HCT116 (cell line): Measurements from ENCODE around the gene MTA3. TPM values are rescaled to one million over a fixed set of nuclear protein-coding genes. Genes with fewer than 3 reads are reported as not detected.

Experiments used
- ATAC-seq: fragments of 200-7000 bp; cut with Tn5 transposase; 2 replicates; pipeline ENCODE4 v1.9.1; 2020; ENCODE audit warnings: mild to moderate bottlenecking, moderate library complexity
- BruUV-seq: library from RNA; stranded (reverse); fragments of 400-500 nt; replicated peaks from 2 replicates; lab custom pipeline; 2021; lab: Mats Ljungman, UMichigan
- CTCF ChIA-PET: fragments of 300-600 bp; sonication (Branson Sonifier 250); formaldehyde crosslinking; loops from one replicate; lab custom pipeline; 2021; ENCODE audit warnings: antibody characterized with exemption; lab: Charles Lee
- POLR2A ChIA-PET: fragments of 300-600, 350-600 bp; sonication (Branson Sonifier 250); formaldehyde crosslinking; loops from one replicate; lab custom pipeline; 2021; ENCODE audit warnings: antibody characterized with exemption; lab: Charles Lee
- RAD21 ChIA-PET, 2 experiments: fragments of 300-600 bp; sonication (Branson Sonifier 250); formaldehyde crosslinking; loops; one replicate each; lab custom pipeline; 2023; ENCODE audit warnings: low total read pairs in 2 of 2; ENCODE audit not compliant: uncharacterized antibody in 2 of 2, unreplicated experiment in 2 of 2, low non-redundant PET in 1 of 2; lab: Charles Lee
- DNase-seq: peaks from one replicate; pipeline ENCODE4 v3.0.0-alpha.2; 2010; ENCODE audit warnings: low read depth, low spot score
- H2AFZ ChIP-seq: fragments of 200-600 bp; shearing (Covaris generic), sonication (generic); 2 replicates; pipeline ENCODE4 v1.6.1; 2017; ENCODE audit warnings: low read depth, mixed run types, mixed read lengths, antibody characterized with exemption, low read length; ENCODE audit not compliant: poor library complexity, severe bottlenecking
- H3K27ac ChIP-seq: 2 replicates; pipeline ENCODE4 v1.5.1; 2012; ENCODE audit warnings: low read depth, low read length
- H3K27me3 ChIP-seq: fragments of 200-600 bp; sonication (generic); 2 replicates; pipeline ENCODE4 v1.6.1; 2016; ENCODE audit warnings: mixed run types, low read length, mixed read lengths; ENCODE audit not compliant: insufficient read depth
- H3K36me3 ChIP-seq, 2 experiments: fragments of 200-500 bp in 1 of 2; fragments of 200-600 bp in 1 of 2; sonication (Bioruptor generic) in 1 of 2; sonication (generic) in 1 of 2; 2 replicates each; pipeline versions ENCODE4 v1.5.1 to v1.6.1; 2014 to 2016; ENCODE audit warnings: low read length in 2 of 2, inconsistent platforms in 1 of 2, mixed read lengths in 1 of 2, mixed run types in 1 of 2; ENCODE audit not compliant: insufficient read depth in 2 of 2, control insufficient read depth in 1 of 2
- H3K4me1 ChIP-seq, 2 experiments: fragments of 200-600 bp in 1 of 2; sonication (generic) in 1 of 2; 2 replicates each; pipeline versions ENCODE4 v1.5.1 to v1.6.1; 2012 to 2017; ENCODE audit warnings: low read length in 2 of 2, inconsistent platforms in 1 of 2, mild to moderate bottlenecking in 1 of 2, mixed read lengths in 1 of 2, mixed run types in 1 of 2, moderate library complexity in 1 of 2; ENCODE audit not compliant: insufficient read depth in 2 of 2, control insufficient read depth in 1 of 2
- H3K4me2 ChIP-seq: fragments of 200-600 bp; sonication (generic); 2 replicates; pipeline ENCODE4 v1.6.1; 2017; ENCODE audit warnings: mixed run types, low read length, mixed read lengths
- H3K4me3 ChIP-seq, 2 experiments: fragments of 200-600 bp in 1 of 2; sonication (generic) in 1 of 2; replicated peaks in 1 of 2; 2 replicates each; pipeline ENCODE4 v1.5.1; 2011 to 2016; ENCODE audit warnings: low read length in 2 of 2, control low read depth in 1 of 2, low read depth in 1 of 2, mild to moderate bottlenecking in 1 of 2, mixed read lengths in 1 of 2, mixed run types in 1 of 2
- H3K79me2 ChIP-seq: fragments of 200-600 bp; sonication (generic); 2 replicates; pipeline ENCODE4 v1.6.1; 2017; ENCODE audit warnings: mild to moderate bottlenecking, mixed run types, low read length, moderate library complexity, mixed read lengths; ENCODE audit not compliant: insufficient read depth
- H3K9ac ChIP-seq: fragments of 200-600 bp; sonication (generic); 2 replicates; pipeline ENCODE4 v1.6.1; 2016; ENCODE audit warnings: low read length, mixed read lengths
- H3K9me2 ChIP-seq: fragments of 200-600 bp; sonication (generic), shearing (Covaris generic); 2 replicates; pipeline ENCODE4 v1.6.1; 2017; ENCODE audit warnings: mixed run types, mild to moderate bottlenecking, moderate library complexity; ENCODE audit not compliant: insufficient read depth
- H3K9me3 ChIP-seq, 2 experiments: fragments of 200-500 bp in 1 of 2; fragments of 200-600 bp in 1 of 2; sonication (Bioruptor generic) in 1 of 2; sonication (generic) in 1 of 2; 2 replicates each; pipeline ENCODE4 v1.6.1; 2014 to 2017; ENCODE audit warnings: low read length in 2 of 2, mixed read lengths in 2 of 2, inconsistent platforms in 1 of 2, low read depth in 1 of 2, mild to moderate bottlenecking in 1 of 2, mixed run types in 1 of 2, moderate library complexity in 1 of 2; ENCODE audit not compliant: control insufficient read depth in 1 of 2, insufficient read depth in 1 of 2
- H4K20me1 ChIP-seq: fragments of 200-600 bp; sonication (generic), shearing (Covaris generic); 2 replicates; pipeline ENCODE4 v1.6.1; 2017; ENCODE audit warnings: mixed run types, mild to moderate bottlenecking, moderate library complexity; ENCODE audit not compliant: insufficient read depth
- CBX3 ChIP-seq: IDR thresholded peaks from 2 replicates; pipeline ENCODE4 v1.6.1; 2012; ENCODE audit warnings: low read depth
- ELF1 ChIP-seq: IDR thresholded peaks from 2 replicates; pipeline ENCODE4 v1.6.1; 2012; ENCODE audit warnings: low read depth, borderline replicate concordance
- EZH2phosphoT487 ChIP-seq: fragments of 200-600 bp; IDR thresholded peaks from 2 replicates; pipeline ENCODE4 v1.6.1; 2018; ENCODE audit warnings: antibody characterized with exemption, borderline replicate concordance
- POLR2A ChIP-seq: IDR thresholded peaks from 2 replicates; pipeline ENCODE4 v1.7.0; 2011; ENCODE audit warnings: borderline replicate concordance; ENCODE audit not compliant: insufficient read depth, insufficient read length; ENCODE audit errors: extremely low read depth
- RAD21 ChIP-seq: IDR thresholded peaks from 2 replicates; pipeline ENCODE4 v1.6.1; 2012; ENCODE audit warnings: low read depth, mild to moderate bottlenecking
- SIN3A ChIP-seq: IDR thresholded peaks from 2 replicates; pipeline ENCODE4 v1.6.1; 2012; ENCODE audit warnings: low read depth
- SRF ChIP-seq: IDR thresholded peaks from 2 replicates; pipeline ENCODE4 v1.6.1; 2012; ENCODE audit warnings: low read depth
- TCF7L2 ChIP-seq: IDR thresholded peaks from 2 replicates; pipeline ENCODE4 v1.7.0; 2011; ENCODE audit warnings: borderline replicate concordance, inconsistent platforms; ENCODE audit not compliant: insufficient read depth, insufficient read length; ENCODE audit errors: extremely low read depth
- YY1 ChIP-seq: IDR thresholded peaks from 2 replicates; pipeline ENCODE4 v1.6.1; 2011; ENCODE audit warnings: low read length, low read depth, moderate library complexity, mild to moderate bottlenecking; ENCODE audit not compliant: insufficient replicate concordance; ENCODE audit errors: extremely low read depth
- ZFX ChIP-seq: fragments of 450-650 bp; IDR thresholded peaks from 2 replicates; pipeline ENCODE4 v1.6.1; 2017
- ZNF274 ChIP-seq: fragments of 200-500 bp; sonication (Bioruptor generic); IDR thresholded peaks from 2 replicates; pipeline ENCODE4 v1.6.1; 2014; ENCODE audit warnings: mild to moderate bottlenecking, low read depth, low read length, inconsistent platforms
- intact Hi-C: fragments of 100-400 bp; cut with micrococcal nuclease; formaldehyde crosslinking; loops from 2 replicates; pipeline ENCODE4 v1.10.0; 2022
- total RNA-seq: library from RNA; stranded (reverse); gene quantifications from one replicate; pipeline ENCODE4 v1.2.1, GENCODE V29; 2021; ENCODE audit not compliant: unreplicated experiment
- TF ChIP-seq, protein P1 (sequence below): IDR thresholded peaks from 2 replicates; pipeline ENCODE4 v1.6.1; 2012; ENCODE audit warnings: low read depth
- TF ChIP-seq, protein P2 (sequence below): IDR thresholded peaks from 2 replicates; pipeline ENCODE4 v1.6.1; 2011; ENCODE audit warnings: mild to moderate bottlenecking, low read length, moderate library complexity; ENCODE audit not compliant: insufficient replicate concordance; ENCODE audit errors: extremely low read depth
- TF ChIP-seq, protein P3 (sequence below): IDR thresholded peaks from 2 replicates; pipeline ENCODE4 v1.6.1; 2012

MTA3 gene
- total RNA-seq, 1 experiment from 2014 or later = 46.3 TPM

DNA sequence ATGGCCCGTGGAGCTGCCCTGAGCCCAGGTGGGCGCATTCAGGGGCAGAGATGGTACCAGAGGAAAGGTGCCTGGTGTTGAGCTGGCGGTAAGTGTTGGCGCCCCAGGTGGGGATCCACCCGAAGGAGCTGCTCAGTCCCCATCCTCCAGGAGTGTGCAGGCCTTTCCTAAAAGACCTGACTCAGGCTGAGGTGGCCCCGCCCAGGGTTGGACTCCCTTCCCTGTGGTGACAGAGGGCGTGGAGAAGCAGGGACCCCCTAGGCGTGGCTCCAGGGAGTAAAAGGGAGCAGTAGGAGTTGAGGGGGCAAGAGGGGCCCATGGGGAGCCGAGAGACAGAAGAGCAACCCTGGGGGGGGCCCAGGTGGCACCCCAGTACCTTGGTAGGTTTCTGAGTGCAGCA, 193.1 kb downstream of the MTA3 start (continued):
- TF ChIP-seq, protein P1, sequence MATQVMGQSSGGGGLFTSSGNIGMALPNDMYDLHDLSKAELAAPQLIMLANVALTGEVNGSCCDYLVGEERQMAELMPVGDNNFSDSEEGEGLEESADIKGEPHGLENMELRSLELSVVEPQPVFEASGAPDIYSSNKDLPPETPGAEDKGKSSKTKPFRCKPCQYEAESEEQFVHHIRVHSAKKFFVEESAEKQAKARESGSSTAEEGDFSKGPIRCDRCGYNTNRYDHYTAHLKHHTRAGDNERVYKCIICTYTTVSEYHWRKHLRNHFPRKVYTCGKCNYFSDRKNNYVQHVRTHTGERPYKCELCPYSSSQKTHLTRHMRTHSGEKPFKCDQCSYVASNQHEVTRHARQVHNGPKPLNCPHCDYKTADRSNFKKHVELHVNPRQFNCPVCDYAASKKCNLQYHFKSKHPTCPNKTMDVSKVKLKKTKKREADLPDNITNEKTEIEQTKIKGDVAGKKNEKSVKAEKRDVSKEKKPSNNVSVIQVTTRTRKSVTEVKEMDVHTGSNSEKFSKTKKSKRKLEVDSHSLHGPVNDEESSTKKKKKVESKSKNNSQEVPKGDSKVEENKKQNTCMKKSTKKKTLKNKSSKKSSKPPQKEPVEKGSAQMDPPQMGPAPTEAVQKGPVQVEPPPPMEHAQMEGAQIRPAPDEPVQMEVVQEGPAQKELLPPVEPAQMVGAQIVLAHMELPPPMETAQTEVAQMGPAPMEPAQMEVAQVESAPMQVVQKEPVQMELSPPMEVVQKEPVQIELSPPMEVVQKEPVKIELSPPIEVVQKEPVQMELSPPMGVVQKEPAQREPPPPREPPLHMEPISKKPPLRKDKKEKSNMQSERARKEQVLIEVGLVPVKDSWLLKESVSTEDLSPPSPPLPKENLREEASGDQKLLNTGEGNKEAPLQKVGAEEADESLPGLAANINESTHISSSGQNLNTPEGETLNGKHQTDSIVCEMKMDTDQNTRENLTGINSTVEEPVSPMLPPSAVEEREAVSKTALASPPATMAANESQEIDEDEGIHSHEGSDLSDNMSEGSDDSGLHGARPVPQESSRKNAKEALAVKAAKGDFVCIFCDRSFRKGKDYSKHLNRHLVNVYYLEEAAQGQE = no peak

DNA sequence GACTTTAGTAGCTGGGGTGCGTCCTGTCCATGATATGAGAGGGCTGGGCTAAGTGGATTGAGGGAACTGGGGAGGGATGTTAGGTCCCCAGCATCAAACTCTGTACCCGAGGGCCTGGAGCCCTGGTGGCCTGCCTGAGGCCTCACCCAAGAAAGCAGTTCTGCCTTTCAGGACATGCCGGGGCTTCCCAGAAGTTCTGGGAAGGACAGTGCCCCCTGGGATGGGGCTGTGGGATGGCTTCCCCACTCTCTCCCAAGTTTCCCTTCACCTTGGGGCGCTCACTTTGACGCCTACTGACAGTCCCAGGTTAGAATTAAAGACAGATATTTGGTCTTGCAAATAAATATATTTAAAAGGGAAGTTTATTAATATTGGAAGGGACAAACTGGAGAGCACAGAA, 193.7 kb downstream of the MTA3 start:
- no peaks in the 10 kb centered on the region for H3K27me3 ChIP-seq
- H3K79me2 ChIP-seq = no peaks in the 10 kb centered on the region
- ChIA-PET RAD21 (no interaction called here), POLR2A (no interaction called here), CTCF (no interaction called here)
- H2AFZ ChIP-seq = no peak overlapping the region
- no peak for ATAC-seq
- no TSS peak for BruUV-seq
- H3K27ac ChIP-seq = no peak overlapping the region
- H3K4me3 ChIP-seq = no peak overlapping the region
- no peaks in the 10 kb centered on the region for H3K36me3 ChIP-seq
- DNase-seq = no peak
- no peak overlapping the region for H3K9ac ChIP-seq
- H3K4me1 ChIP-seq = peaks cover 0 to 6% of the 10 kb centered on the region in 2 experiments; a peak in 2 of 4 replicates
- TF ChIP-seq RAD21 (no peak), ELF1 (no peak), TCF7L2 (no peak), YY1 (no peak), SRF (no peak), EZH2phosphoT487 (no peak), ZFX (no peak), SIN3A (no peak), CBX3 (no peak), POLR2A (no peak), ZNF274 (no peak)
- TF ChIP-seq, protein P2, sequence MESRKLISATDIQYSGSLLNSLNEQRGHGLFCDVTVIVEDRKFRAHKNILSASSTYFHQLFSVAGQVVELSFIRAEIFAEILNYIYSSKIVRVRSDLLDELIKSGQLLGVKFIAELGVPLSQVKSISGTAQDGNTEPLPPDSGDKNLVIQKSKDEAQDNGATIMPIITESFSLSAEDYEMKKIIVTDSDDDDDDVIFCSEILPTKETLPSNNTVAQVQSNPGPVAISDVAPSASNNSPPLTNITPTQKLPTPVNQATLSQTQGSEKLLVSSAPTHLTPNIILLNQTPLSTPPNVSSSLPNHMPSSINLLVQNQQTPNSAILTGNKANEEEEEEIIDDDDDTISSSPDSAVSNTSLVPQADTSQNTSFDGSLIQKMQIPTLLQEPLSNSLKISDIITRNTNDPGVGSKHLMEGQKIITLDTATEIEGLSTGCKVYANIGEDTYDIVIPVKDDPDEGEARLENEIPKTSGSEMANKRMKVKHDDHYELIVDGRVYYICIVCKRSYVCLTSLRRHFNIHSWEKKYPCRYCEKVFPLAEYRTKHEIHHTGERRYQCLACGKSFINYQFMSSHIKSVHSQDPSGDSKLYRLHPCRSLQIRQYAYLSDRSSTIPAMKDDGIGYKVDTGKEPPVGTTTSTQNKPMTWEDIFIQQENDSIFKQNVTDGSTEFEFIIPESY = no peak
- TF ChIP-seq, protein P1 = no peak
- TF ChIP-seq, protein P3, sequence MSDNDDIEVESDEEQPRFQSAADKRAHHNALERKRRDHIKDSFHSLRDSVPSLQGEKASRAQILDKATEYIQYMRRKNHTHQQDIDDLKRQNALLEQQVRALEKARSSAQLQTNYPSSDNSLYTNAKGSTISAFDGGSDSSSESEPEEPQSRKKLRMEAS = no peak
- intact Hi-C loops = no loop called here
- no peaks in the 10 kb centered on the region for H3K9me2 ChIP-seq
- H3K4me2 ChIP-seq = no peak overlapping the region
- H3K9me3 ChIP-seq = no peaks in the 10 kb centered on the region
- H4K20me1 ChIP-seq = no peaks in the 10 kb centered on the region
